Measurements from ENCODE around the gene PEX3. TPM values are rescaled to one million over a fixed set of nuclear protein-coding genes. Genes with fewer than 3 reads are reported as not detected.

PEX3 gene
- total RNA-seq, 1 experiment from 2014 or later, result 12.9 TPM

- Histone ChIP-seq H3K36me3 (ENCODE audit: control insufficient read depth in 1 of 2, insufficient read depth in 2 of 2, low read length in 2 of 2) (peaks cover 2 to 26% of the 10 kb centered on the region in 2 experiments; a peak in 2 of 4 replicates), H3K4me1 (ENCODE audit: control insufficient read depth in 1 of 2, insufficient read depth in 2 of 2, low read length in 2 of 2) (no peaks in the 10 kb centered on the region), H2AFZ (ENCODE audit: low read depth, low read length, poor library complexity, severe bottlenecking) (no peak overlapping the region), H3K27me3 (ENCODE audit: insufficient read depth, low read length) (no peaks in the 10 kb centered on the region), H3K4me2 (ENCODE audit: low read length) (no peak overlapping the region), H3K9me2 (ENCODE audit: insufficient read depth) (no peaks in the 10 kb centered on the region), H3K79me2 (ENCODE audit: insufficient read depth, low read length) (no peaks in the 10 kb centered on the region), H3K27ac (ENCODE audit: low read depth, low read length) (no peak overlapping the region), H3K9me3 (ENCODE audit: control insufficient read depth in 1 of 2, insufficient read depth in 1 of 2, low read depth in 1 of 2, low read length in 2 of 2) (no peaks in the 10 kb centered on the region), H3K4me3 (replicated peaks in 1 of 2; ENCODE audit: low read depth in 1 of 2, low read length in 2 of 2) (no peak overlapping the region), H3K9ac (ENCODE audit: low read length) (no peak overlapping the region), H4K20me1 (ENCODE audit: insufficient read depth) (no peaks in the 10 kb centered on the region)
- TF ChIP-seq MAX (IDR thresholded peaks at IDR 0.05) (no peak), SP1 (IDR thresholded peaks at IDR 0.05; ENCODE audit: low read depth) (no peak), EZH2 (IDR thresholded peaks at IDR 0.05) (no peak), SIN3A (IDR thresholded peaks at IDR 0.05; ENCODE audit: low read depth) (no peak), EZH2phosphoT487 (IDR thresholded peaks at IDR 0.05; ENCODE audit: borderline replicate concordance) (no peak), CBX3 (IDR thresholded peaks at IDR 0.05; ENCODE audit: low read depth) (no peak)
- no TSS peak for BruUV-seq (replicated peaks)
- ChIA-PET POLR2A (no interaction called here), CTCF (no interaction called here), RAD21 (ENCODE audit: low non-redundant PET in 1 of 2, low total read pairs in 2 of 2, uncharacterized antibody in 2 of 2, unreplicated experiment in 2 of 2) (no interaction called here)
- DNase-seq (ENCODE audit: low read depth, low spot score), result no peak
- intact Hi-C loops (cut with micrococcal nuclease), result no loop called here
- ATAC-seq, result no peak
Observed at GRCh38 chr6:143431226-143431625, 19.4 kb upstream of the PEX3 start.

GRCh38 chr6:143432588-143432987 lies 18.0 kb upstream of the PEX3 start:
- Histone ChIP-seq H3K27me3 (ENCODE audit: insufficient read depth, low read length) (no peaks in the 10 kb centered on the region), H3K4me1 (ENCODE audit: control insufficient read depth in 1 of 2, insufficient read depth in 2 of 2, low read length in 2 of 2) (no peaks in the 10 kb centered on the region), H3K9me3 (ENCODE audit: control insufficient read depth in 1 of 2, insufficient read depth in 1 of 2, low read depth in 1 of 2, low read length in 2 of 2) (no peaks in the 10 kb centered on the region), H3K4me2 (ENCODE audit: low read length) (no peak overlapping the region), H3K27ac (ENCODE audit: low read depth, low read length) (no peak overlapping the region), H4K20me1 (ENCODE audit: insufficient read depth) (no peaks in the 10 kb centered on the region), H3K9ac (ENCODE audit: low read length) (no peak overlapping the region), H2AFZ (ENCODE audit: low read depth, low read length, poor library complexity, severe bottlenecking) (no peak overlapping the region), H3K79me2 (ENCODE audit: insufficient read depth, low read length) (0 out of 2 replicates have a peak, but pooled peaks cover under 1% of the 10 kb centered on the region), H3K36me3 (ENCODE audit: control insufficient read depth in 1 of 2, insufficient read depth in 2 of 2, low read length in 2 of 2) (peaks cover 8 to 33% of the 10 kb centered on the region in 2 experiments; a peak in 3 of 4 replicates), H3K4me3 (replicated peaks in 1 of 2; ENCODE audit: low read depth in 1 of 2, low read length in 2 of 2) (no peak overlapping the region), H3K9me2 (ENCODE audit: insufficient read depth) (no peaks in the 10 kb centered on the region)
- intact Hi-C loops (cut with micrococcal nuclease), result no loop called here
- DNase-seq (ENCODE audit: low read depth, low spot score) (no peak), ATAC-seq (no peak)
- RAD21 ChIA-PET (ENCODE audit: low non-redundant PET in 1 of 2, low total read pairs in 2 of 2, uncharacterized antibody in 2 of 2, unreplicated experiment in 2 of 2), result no interaction called here
- TF ChIP-seq POLR2AphosphoS5 (IDR thresholded peaks at IDR 0.05; ENCODE audit: low read depth, low read length), result no peak
- TF ChIP-seq EGR1 (IDR thresholded peaks at IDR 0.05; ENCODE audit: low read depth), result no peak
- no peak for TF ChIP-seq ZFX (IDR thresholded peaks at IDR 0.05)
- TF ChIP-seq ZNF274 (IDR thresholded peaks at IDR 0.05; ENCODE audit: low read depth, low read length), result no peak
- TF ChIP-seq REST (IDR thresholded peaks at IDR 0.05; ENCODE audit: low read depth), result no peak
- no peak for TF ChIP-seq CTCF (IDR thresholded peaks at IDR 0.05 in 2 of 3, conservative IDR thresholded peaks at IDR 0.05 in 1 of 3; ENCODE audit: borderline replicate concordance in 1 of 3, insufficient read depth in 1 of 3, low read depth in 2 of 3, low read length in 2 of 3)
- TF ChIP-seq ATF3 (IDR thresholded peaks at IDR 0.05), result no peak
- TF ChIP-seq YY1 (IDR thresholded peaks at IDR 0.05; ENCODE audit: extremely low read depth, insufficient replicate concordance, low read depth, low read length), result no peak
- TF ChIP-seq EZH2 (IDR thresholded peaks at IDR 0.05), result no peak
- TF ChIP-seq CBX3 (IDR thresholded peaks at IDR 0.05; ENCODE audit: low read depth), result no peak
- no peak for TF ChIP-seq JUND (IDR thresholded peaks at IDR 0.05)
- TF ChIP-seq FOSL1 (IDR thresholded peaks at IDR 0.05; ENCODE audit: low read depth), result no peak
- POLR2A ChIA-PET, result no interaction called here
- no TSS peak for BruUV-seq (replicated peaks)
- CTCF ChIA-PET, result no interaction called here

All from HCT116 (cell line).